SW480 (cell line): ENCODE data around the gene FCGR3B.
"Not testable (repeated sequence)": the region's sequence is repeated elsewhere in the genome, so short reads cannot be mapped to it uniquely, and the experiment has no call there.

ENCODE experiments used
- DNase-seq: peaks from one replicate; pipeline ENCODE4 v3.0.0-alpha.2; 2016; ENCODE audit warnings: low spot score

FCGR3B gene

GRCh38 chr1:161638251-161638993, 7.4 kb upstream of the FCGR3B start:
- DNase-seq = not testable (repeated sequence)

DNA sequence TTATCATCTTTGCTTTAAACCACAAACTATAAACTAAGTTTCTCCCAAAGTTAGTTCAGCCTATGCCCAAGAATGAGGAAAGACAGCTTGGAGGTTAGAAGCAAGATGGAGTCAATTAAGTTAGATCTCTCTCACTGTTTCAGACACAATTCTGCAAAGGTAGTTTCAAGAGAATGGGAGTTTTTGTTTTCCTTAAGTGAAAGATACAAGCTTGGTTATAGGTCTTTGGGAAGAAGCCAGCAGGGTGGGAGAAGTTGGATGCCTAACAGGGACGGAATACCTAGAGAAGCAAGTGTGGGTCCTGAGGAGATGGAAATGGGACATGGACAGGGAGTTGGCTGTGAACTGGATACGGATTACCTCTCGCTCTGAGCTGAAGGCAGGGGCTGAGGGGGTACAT, 6.0 kb upstream of the FCGR3B start:
- not testable (repeated sequence) for DNase-seq

DNA sequence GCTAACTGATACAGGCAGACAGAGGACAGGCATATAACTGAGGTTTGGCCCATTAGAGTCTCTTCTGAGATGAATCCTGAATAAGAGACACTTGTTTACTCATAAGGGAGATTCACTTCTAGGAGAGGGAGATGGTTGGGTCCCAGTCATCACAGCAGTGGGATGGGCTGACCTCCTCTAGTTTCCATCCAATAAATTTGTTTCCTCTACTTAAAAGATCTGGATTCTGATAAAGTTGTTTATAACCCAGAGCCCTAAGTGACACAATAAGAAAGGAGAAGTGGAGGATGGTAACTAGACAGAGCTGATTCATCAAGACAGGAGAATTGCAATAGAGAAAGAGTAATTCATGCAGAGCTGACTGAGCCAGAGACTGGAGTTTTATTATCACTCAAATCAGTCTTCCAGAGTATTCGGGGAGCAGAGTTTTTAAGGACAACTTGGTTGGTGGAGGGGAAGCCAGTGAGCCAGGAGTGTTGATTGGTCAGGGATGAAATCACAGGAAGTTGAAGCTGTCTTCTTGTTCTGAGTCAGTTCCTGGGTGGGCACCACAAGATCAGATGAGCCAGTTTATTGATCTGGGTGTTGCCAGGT, 5.3 kb upstream of the FCGR3B start:
- DNase-seq = not testable (repeated sequence)

- not testable (repeated sequence) for DNase-seq
These were observed 4.0 kb upstream of the FCGR3B start for GRCh38 chr1:161634993-161635392.

GRCh38 chr1:161630128-161630742, 741 bp downstream of the FCGR3B start:
- not testable (repeated sequence) for DNase-seq

GRCh38 chr1:161626445-161627146, 4.4 kb downstream of the FCGR3B start:
- DNase-seq = not testable (repeated sequence)

DNA sequence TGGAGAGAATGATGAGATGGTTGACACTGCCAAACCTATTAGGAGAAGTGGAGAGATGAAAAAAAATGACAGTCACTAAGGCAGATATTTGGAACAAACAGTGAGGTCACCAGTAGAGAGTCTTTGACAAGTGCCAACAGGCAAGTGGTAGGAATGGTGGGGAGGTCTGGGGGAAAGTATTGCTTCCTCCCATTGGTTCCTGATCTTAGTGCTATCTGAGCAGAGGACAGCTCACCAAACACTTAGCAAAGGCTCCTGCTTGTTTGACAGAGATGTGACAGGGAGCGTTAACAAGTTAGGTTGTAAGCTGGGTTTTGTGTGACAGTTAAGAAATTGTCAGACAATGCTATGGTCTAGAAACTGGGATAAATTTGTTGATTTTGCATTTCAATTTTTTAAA, 6.4 kb downstream of the FCGR3B start:
- DNase-seq = not testable (repeated sequence)

DNA sequence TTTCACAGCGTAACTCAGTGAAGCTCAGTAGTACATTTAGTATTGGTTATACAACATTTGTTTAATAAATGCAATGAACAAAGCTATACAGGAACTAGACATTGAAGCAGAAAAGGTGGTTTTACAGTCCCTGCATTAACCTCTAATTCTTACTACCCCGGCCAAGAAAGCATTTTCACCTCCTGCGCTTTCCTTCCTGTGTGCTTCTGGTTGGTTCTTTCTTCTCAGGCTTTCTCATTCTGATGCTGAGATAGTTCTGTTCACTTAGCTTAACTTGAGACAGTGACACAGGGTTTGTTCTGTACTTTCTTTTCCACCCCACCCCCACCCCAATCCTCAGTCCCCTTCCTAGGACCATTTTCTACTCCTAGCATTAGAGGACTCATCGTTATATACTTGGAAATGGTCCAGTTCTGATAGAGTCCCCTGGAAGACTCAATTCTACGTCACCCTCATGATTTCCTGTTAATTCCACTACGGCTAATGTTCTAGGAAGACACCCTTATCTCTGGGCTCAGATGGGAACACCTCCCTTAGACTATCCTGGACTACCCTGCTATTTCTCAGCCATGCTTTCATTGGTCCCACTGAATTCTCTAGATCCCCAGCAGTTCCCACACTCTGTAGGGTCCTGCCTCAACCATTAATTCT, 7.5 kb downstream of the FCGR3B start:
- not testable (repeated sequence) for DNase-seq

GRCh38 chr1:161622054-161622453, 8.9 kb downstream of the FCGR3B start:
- DNase-seq = not testable (repeated sequence)

- DNase-seq = not testable (repeated sequence)
These were observed 9.6 kb downstream of the FCGR3B start for GRCh38 chr1:161621181-161622000.

DNA sequence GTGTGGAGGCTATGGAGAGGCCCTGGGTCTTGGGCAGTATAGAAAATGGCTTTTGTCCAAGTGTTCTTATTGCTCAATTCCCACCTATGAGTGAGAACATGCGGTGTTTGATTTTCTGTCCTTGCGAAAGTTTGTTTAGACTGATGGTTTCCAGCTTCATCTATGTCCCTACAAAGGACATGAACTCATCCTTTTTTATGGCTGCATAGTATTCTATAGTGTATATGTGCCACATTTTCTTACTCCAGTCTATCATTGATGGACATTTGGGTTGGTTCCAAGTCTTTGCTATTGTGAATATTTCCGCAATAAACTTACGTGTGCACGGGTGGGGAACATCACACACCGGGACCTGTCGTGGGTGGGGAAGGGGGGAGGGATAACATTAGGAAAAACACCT, 10.6 kb downstream of the FCGR3B start:
- DNase-seq = not testable (repeated sequence)

- DNase-seq = not testable (repeated sequence)
These were observed 12.5 kb downstream of the FCGR3B start for GRCh38 chr1:161618517-161618916.

DNA sequence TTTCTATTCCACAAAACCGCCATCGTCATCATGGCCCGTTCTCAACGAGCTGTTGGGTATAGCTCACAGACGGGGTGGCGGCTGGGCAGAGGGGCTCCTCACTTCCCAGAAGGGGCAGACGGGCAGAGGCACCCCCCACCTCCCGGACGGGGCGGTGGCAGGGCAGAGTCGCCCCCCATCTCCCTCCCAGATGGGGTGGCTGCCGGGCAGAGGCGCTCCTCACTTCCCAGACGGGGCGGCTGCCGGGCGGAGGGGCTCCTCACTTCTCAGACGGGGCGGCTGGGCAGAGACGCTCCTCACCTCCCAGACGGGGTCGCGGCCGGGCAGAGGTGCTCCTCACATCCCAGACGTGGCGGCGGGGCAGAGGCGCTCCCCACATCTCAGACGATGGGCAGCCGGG, 14.6 kb downstream of the FCGR3B start:
- DNase-seq = not testable (repeated sequence)

DNA sequence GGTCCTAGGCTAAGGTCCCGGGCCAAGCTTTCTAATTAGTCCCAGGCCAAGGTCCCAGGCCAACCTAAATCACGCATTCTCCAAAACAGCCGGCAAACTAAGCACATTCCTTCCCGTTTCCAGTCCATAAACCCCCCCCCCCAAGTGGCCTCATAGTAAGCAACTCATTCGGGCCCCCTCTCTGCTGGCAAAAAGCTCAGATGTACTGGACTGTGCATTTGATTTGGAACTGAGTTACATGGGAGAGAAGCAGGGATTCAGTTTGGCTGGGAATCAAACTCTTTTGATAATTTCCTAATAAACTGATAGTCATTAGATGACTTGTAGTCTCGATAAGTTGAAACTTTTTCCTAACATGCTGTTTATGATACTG, 17.8 kb downstream of the FCGR3B start:
- not testable (repeated sequence) for DNase-seq

DNA sequence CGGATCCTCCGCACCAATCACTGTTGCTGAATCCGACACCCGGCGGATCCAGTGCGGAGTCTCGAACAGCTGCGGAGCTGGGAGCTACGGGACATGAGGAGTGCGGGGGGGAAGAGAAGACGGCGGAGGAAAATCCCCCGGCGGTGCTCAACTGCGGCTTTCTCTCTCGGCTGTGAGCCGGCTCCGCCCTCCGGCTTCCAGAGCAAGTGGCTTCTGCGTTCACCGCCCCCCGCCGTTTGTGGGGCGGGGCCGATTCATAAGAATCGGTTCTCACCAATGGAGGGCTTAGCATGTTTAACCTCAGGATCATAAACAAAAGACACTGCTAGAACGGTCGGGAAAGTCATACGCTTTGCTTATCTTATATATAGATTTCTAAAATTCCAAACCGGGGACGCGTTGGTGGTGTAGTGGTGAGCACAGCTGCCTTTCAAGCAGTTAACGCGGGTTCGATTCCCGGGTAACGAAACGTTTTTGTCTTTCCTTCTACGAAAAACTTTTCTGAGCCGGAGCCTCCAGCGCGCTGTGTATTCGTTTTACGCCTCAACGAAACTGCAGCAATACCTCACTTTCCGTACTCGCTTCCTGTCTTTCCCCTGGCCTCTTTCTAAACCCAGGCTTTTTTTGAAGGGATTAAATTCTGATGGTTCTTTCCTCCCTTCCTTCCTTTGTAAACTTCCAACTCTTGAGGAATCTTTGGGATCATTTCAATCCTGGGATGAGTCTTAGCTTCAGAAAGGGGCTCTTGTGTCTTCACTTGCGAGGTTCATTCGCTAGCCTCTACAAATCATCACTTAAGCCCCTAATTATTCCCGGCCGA, 18.4 kb downstream of the FCGR3B start:
- DNase-seq = peak; percentile 84

DNA sequence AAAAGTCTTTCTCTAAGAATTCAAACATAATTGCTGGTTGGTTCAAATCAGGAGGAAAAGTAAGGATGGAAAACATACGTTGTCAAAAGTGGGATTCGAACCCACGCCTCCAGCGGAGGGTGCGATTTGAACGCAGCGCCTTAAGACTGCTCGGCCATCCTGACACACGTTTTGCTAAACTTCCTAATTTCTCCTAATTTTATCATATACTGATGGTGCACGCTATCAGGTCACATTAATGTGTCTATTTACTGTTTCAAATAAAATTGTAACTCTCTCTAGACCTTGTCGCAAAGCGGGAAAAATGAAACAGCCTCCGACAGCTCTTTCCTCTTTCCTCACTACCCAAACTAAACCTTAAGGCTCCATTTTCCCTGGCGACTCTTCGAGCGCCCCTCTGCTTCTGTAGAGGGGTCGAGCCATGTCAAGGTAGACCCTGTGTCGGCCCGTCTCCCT, 19.1 kb downstream of the FCGR3B start:
- peak; percentile 11 for DNase-seq

DNA sequence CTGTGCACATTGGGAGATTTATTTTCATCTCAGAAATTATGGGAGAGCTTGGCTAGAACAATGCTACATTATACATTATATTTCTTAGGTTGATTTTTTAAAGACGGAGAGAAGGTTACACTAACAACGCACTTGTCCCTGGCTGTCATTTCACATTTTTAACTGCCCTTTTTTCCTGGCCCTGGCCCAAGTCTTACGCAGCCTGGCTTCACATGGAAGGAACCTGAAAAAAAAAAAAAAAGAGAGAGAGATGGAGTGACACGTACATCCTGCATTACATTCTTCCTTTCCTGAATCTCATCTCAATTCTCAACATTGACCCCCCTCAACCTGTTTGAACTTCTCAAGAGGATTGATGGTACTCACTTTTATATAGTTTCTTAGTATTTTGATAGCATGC, 20.8 kb downstream of the FCGR3B start:
- not testable (repeated sequence) for DNase-seq

DNA sequence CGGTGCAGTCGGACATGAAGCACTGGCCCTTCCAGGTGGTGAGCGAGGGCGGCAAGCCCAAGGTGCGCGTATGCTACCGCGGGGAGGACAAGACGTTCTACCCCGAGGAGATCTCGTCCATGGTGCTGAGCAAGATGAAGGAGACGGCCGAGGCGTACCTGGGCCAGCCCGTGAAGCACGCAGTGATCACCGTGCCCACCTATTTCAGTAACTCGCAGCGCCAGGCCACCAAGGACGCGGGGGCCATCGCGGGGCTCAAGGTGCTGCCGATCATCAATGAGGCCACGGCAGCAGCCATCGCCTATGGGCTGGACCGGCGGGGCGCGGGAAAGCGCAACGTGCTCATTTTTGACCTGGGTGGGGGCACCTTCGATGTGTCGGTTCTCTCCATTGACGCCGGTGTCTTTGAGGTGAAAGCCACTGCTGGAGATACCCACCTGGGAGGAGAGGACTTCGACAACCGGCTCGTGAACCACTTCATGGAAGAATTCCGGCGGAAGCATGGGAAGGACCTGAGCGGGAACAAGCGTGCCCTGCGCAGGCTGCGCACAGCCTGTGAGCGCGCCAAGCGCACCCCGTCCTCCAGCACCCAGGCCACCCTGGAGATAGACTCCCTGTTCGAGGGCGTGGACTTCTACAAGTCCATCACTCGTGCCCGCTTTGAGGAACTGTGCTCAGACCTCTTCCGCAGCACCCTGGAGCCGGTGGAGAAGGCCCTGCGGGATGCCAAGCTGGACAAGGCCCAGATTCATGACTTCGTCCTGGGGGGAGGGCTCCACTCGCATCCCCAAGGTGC, 24.2 kb downstream of the FCGR3B start:
- DNase-seq = not testable (repeated sequence)
